GM13976 (cell line): ENCODE results near the gene CARD9.

Experiments
- DNase-seq: peaks from one replicate; pipeline ENCODE4 v3.0.0; 2012; ENCODE audit warnings: low spot score
- in situ Hi-C: fragments of 300-500 bp; cut with MboI; formaldehyde crosslinking; loops from one replicate; pipeline ENCODE4 v1.12.0; 2022; ENCODE audit warnings: low sequenced_read_pairs, mixed read lengths, inconsistent platforms; ENCODE audit not compliant: unreplicated experiment
- TF ChIP-seq, protein P1 (sequence below): IDR thresholded peaks from 2 replicates; pipeline ENCODE4 v1.5.1; 2012; ENCODE audit warnings: borderline replicate concordance, mild to moderate bottlenecking; ENCODE audit not compliant: insufficient read depth; ENCODE audit errors: extremely low read depth, missing control alignments, control extremely low read depth

CARD9 gene

GRCh38 chr9:136400038-136400834, 26.8 kb upstream of the CARD9 start, which contains the start of gene SNAPC4:
Gene SNAPC4, minus strand, starts transcription at chr9:136400170. Its CDS starts 1,742 bp downstream, at chr9:136398428.
- in situ Hi-C loops = no loop called here
- DNase-seq = peak; percentile 98
- TF ChIP-seq, protein P1, sequence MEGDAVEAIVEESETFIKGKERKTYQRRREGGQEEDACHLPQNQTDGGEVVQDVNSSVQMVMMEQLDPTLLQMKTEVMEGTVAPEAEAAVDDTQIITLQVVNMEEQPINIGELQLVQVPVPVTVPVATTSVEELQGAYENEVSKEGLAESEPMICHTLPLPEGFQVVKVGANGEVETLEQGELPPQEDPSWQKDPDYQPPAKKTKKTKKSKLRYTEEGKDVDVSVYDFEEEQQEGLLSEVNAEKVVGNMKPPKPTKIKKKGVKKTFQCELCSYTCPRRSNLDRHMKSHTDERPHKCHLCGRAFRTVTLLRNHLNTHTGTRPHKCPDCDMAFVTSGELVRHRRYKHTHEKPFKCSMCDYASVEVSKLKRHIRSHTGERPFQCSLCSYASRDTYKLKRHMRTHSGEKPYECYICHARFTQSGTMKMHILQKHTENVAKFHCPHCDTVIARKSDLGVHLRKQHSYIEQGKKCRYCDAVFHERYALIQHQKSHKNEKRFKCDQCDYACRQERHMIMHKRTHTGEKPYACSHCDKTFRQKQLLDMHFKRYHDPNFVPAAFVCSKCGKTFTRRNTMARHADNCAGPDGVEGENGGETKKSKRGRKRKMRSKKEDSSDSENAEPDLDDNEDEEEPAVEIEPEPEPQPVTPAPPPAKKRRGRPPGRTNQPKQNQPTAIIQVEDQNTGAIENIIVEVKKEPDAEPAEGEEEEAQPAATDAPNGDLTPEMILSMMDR = peak; percentile 97

- TF ChIP-seq, protein P1 = no peak
- DNase-seq = peak; percentile 71
- in situ Hi-C loops = no loop called here
These were observed 25.9 kb upstream of the CARD9 start for GRCh38 chr9:136399176-136400037.

DNA sequence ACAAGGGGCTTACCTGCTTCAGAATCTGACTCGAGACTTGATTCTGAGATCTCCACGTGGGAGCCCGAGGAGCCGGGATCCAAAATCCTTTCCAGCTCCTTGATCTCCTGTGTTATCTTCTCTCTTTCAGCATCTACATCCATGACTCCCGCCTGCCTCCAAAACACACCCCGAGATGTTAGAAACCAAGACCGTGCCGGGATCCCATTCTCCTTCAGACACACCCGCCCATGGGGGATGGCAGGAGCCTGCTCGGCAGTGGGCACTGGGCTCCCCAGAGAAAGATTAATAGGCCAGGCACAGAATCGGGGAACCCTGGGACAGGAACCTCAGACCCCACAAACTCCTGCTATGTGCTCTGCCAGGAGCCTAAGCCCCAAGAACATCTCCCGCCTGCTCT, 24.8 kb upstream of the CARD9 start:
- TF ChIP-seq, protein P1 = no peak
- DNase-seq = no peak
- in situ Hi-C loops = no loop called here

DNA sequence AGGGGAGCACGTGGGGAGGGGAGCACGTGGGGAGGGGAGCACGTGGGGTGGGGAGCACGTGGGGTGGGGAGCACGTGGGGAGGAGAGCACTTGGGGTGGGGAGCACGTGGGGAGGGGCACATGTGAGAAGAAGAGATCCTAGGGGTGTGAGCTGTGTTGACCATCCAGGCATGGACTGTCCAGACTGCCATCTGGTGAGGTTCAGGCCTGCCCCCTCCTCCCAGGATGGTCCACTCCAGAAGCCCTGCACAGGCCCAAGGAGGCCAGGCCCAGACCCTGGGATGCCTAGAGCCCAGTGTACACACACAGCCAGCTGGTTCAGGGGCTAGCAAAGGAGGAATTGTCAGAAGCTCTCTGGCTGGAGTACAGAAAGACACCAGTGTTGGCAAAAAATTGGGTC, 24.2 kb upstream of the CARD9 start:
- in situ Hi-C loops = no loop called here
- TF ChIP-seq, protein P1 = no peak
- DNase-seq = no peak

GRCh38 chr9:136396219-136396515, 22.7 kb upstream of the CARD9 start:
- in situ Hi-C loops = no loop called here
- TF ChIP-seq, protein P1 = no peak
- no peak for DNase-seq

DNA sequence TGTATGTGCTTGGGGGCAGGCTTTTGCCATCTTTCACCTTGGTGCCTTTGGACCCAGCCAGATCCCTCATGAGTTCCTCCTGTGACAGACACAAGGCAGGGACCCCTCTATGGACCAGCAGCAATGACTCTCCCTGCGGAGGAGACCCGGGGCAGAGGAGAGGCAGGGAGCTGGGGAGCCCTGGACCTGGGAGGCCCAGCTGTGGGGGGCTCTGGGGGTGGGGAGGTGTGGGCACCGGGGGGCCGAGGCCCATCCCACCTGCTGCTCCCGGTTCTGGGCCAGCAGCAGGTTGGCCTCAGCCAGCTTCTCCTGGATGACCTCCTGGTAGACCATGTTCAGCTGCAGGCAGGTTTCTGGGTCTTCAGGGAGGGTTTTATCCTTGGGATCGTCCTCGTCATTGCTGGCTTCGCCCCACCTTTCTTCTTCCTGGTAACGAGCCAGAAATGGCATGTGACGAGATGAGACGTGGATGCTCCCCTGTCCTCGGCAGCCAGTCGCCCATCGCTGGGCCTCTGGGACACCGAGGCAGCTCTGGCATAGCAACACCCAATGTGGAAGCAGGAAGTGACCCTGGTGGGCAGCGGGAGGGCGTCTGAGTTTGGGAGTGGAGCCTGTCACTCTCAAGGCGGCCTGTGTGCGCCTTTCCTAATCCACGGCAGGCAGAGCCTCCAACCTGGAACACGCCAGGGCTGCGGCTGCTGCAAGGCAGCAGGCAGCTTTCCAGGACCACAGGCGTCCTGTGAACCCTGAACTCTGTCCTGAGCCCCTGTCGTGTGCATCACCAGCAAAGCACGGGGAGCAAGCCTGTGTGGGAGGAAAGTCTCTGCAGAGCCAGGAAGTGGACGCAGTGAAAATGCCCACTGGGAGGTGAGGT, 22.1 kb upstream of the CARD9 start:
- TF ChIP-seq, protein P1 = no peak
- no peak for DNase-seq
- in situ Hi-C loops = no loop called here
